ENCODE measurements around the gene TOX4.

TOX4 gene

DNA sequence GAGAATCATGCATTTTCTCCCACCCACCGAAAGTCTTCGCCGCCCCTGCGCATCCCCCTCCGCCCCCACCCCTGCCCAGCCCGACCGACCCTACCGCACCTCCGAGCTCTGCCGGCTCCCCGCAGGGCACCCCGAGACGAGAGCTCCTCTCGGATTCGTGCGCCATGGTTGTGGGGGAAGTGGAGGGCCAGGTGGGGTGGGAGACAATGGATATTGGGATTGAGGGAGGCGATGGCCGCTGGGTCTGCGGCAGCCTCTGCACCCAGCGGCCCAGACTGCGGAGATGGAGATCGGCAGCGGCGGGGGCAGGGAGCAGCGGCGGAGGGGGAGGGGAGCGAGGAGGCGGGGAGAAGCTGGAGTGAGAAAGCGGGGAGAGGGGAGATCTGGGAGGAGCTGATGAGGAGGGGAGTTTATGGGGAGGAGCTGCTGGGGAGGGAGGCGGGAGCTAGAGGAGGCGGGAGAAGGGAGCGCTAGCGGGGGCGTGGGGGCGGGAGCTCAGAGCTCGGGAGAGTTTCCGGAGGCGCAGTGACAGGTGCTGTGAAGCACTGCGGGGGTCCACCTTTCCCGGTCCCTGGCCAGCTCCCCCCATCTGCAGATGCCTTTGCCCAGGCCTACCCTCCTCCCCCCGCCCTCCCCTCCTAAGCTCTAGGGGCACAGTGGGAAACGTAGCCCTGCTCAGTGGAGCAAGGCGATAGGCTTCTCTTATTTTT, 49.1 kb downstream of the TOX4 start, which contains the start of gene SALL2:
Gene SALL2, minus strand, starts transcription at position 385 of the 710 bp plus-strand sequence. Its CDS starts 219 bp downstream, at position 166.
- Histone ChIP-seq H3K27ac (no peak within 1 kb of the TSS), H3K27me3 (replicated peaks) (no peaks in the 10 kb centered on the region), H3K4me3 (ENCODE audit: low read depth, low read length) (peak within 1 kb of the TSS; percentile 69), H3K36me3 (replicated peaks) (no peaks in the 10 kb centered on the region)
- peak; percentile 45 for DNase-seq
- no peak for TF ChIP-seq CTCF (IDR thresholded peaks at IDR 0.05; ENCODE audit: low read depth, low read length, missing control alignments)
- in situ Hi-C loops (cut with HindIII; ENCODE audit: low pct_ligation_motif_present, low sequenced_read_pairs), result no loop called here

DNA sequence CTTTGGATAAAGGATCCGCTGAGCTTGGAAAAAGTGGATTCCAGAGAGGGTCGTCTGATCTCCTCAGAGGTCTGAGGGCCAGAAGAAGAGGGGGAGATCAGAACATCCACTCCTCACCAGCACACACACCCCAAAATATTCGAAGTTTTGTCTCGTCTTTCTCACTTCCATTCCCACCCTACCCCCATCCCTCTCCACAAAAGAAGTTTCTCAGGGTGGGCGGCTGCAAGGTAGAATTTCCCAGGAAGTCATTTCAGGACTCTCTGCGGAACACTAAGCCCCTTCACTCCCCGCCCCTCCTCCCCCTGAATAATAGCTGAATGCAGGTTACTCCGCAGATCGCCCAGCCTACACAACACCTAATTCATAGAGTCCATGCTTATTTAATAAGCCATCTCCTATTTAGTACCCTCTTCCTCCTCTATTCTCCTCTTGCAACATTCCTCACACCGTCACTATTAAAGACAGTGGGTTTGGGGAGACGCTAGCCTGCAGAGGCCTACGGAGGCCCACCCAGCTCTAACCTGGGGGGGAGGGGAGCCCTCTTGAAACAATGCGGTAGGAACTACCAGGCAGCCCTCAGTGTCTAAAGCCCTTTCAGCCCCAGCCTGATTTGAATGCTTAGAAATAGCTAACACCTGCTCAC, 49.8 kb downstream of the TOX4 start:
- no peak for DNase-seq
- peak overlapping the region; percentile 69 for H3K4me3 ChIP-seq (ENCODE audit: low read depth, low read length)
- no peak for TF ChIP-seq CTCF (IDR thresholded peaks at IDR 0.05; ENCODE audit: low read depth, low read length, missing control alignments)
- no peaks in the 10 kb centered on the region for H3K27me3 ChIP-seq (replicated peaks)
- H3K27ac ChIP-seq, result no peak overlapping the region
- H3K36me3 ChIP-seq (replicated peaks), result no peaks in the 10 kb centered on the region
- in situ Hi-C loops (cut with HindIII; ENCODE audit: low pct_ligation_motif_present, low sequenced_read_pairs), result no loop called here

- no peak for DNase-seq
- no peaks in the 10 kb centered on the region for H3K36me3 ChIP-seq (replicated peaks)
- no peak overlapping the region for H3K4me3 ChIP-seq (ENCODE audit: low read depth, low read length)
- no peaks in the 10 kb centered on the region for H3K27me3 ChIP-seq (replicated peaks)
- H3K27ac ChIP-seq, result no peak overlapping the region
- in situ Hi-C loops (cut with HindIII; ENCODE audit: low pct_ligation_motif_present, low sequenced_read_pairs), result no loop called here
- TF ChIP-seq CTCF (IDR thresholded peaks at IDR 0.05; ENCODE audit: low read depth, low read length, missing control alignments), result no peak
Observed at GRCh38 chr14:21527318-21527679, 50.3 kb downstream of the TOX4 start.

DNA sequence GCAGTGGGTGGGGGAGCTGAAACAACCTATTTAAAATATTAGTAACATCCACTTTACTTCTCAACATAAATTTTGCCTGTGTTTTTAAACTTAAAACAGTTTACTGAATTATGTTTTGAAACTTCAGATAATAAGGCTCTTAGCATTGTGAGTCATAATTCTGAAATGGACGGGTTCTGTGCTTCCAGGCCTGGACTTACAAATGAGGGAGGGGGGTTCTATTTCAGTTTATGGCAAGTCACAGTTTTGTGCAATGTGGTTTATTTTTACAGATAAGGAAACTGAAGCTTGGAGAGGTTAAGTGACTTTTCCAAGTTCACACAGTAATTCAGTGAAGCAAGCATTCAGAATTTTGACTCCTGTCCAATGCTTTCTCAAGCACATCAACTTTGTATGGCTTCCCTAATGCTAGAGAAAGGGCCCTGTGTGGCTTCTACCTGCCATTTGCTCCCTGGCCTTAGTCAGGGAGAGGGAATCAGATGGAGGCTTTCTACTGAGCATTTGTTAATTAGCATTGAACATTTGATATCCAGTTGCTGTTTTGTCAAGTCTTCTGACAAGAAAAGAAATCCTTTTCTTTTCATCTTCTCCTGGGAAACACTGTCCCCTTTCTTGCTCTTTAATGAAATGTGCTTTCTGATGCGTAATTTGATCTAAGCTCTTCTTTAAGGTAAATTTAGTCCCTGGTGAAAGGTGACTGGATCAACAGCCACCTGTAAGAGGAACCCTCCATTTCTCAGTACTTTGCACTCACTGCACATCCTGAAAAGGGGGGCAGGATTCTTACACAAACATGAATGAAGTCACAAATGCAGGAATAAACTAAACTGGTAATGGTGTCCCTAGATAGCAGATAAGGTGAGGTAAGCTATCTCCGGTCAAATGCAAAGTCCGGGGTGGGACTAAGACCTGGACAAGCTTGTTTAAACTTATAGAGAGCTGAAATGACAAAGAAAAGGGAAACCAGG, 51.7 kb downstream of the TOX4 start:
- Histone ChIP-seq H3K27ac (no peak overlapping the region), H3K27me3 (replicated peaks) (peaks cover 4% of the 10 kb centered on the region), H3K4me3 (ENCODE audit: low read depth, low read length) (no peak overlapping the region), H3K36me3 (replicated peaks) (no peaks in the 10 kb centered on the region)
- no peak for TF ChIP-seq CTCF (IDR thresholded peaks at IDR 0.05; ENCODE audit: low read depth, low read length, missing control alignments)
- peak; percentile 35 for DNase-seq
- in situ Hi-C loops (cut with HindIII; ENCODE audit: low pct_ligation_motif_present, low sequenced_read_pairs), result no loop called here

DNA sequence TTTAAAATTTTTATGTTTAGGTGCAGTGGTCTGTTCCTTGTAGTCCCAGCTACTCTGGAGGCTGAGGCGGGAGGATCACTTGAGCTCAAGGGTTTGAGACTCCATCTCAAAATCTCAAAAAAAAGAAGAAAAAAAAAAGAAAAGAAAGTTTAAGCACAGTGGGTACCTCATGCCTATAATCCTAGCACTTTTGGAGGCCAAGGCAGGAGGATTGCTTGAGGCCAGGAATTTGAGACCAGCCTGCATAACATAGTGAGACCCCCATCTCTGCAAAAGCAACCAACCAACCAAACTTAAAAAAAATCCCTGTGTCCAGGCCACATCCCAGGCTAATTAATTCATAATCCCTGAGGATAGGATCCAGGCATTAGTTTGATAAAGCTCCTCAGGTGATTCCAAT, 52.5 kb downstream of the TOX4 start:
- no peak overlapping the region for H3K4me3 ChIP-seq (ENCODE audit: low read depth, low read length)
- H3K36me3 ChIP-seq (replicated peaks), result no peaks in the 10 kb centered on the region
- peaks cover 7% of the 10 kb centered on the region for H3K27me3 ChIP-seq (replicated peaks)
- DNase-seq, result no peak
- in situ Hi-C loops (cut with HindIII; ENCODE audit: low pct_ligation_motif_present, low sequenced_read_pairs), result no loop called here
- no peak for TF ChIP-seq CTCF (IDR thresholded peaks at IDR 0.05; ENCODE audit: low read depth, low read length, missing control alignments)
- H3K27ac ChIP-seq, result no peak overlapping the region

Data from brain microvascular endothelial cell (primary cell).